K562 (cell line): ENCODE results near the gene FEV. TPM values are rescaled to one million over a fixed set of nuclear protein-coding genes. Genes with fewer than 3 reads are reported as not detected.
A peak's percentile ranks its signal among the peaks of the same experiment; 100 is the strongest.

Source experiments
- AFF1 ChIP-seq, 2 experiments: fragments of 450-650 bp; IDR thresholded peaks; 2 replicates each; pipeline ENCODE4 v1.6.1; 2018; ENCODE audit warnings: mild to moderate bottlenecking in 2 of 2, low read depth in 1 of 2; ENCODE audit not compliant: partially characterized antibody in 2 of 2
- BRD4 ChIP-seq: fragments of 200-600 bp; sonication (generic); IDR thresholded peaks from 2 replicates; pipeline ENCODE4 v1.6.1; 2017; ENCODE audit warnings: inconsistent platforms
- EHMT2 ChIP-seq: fragments of 450-650 bp; IDR thresholded peaks from 2 replicates; pipeline ENCODE4 v1.6.1; 2018; ENCODE audit warnings: antibody characterized with exemption
- MBD2 ChIP-seq: sonication (generic); IDR thresholded peaks from 2 replicates; pipeline ENCODE4 v1.6.1; 2016; ENCODE audit warnings: low read depth, borderline replicate concordance
- NRF1 ChIP-seq, 2 experiments: fragments of 450-650 bp; IDR thresholded peaks in 1 of 2; conservative IDR thresholded peaks in 1 of 2; 2 replicates each; pipeline ENCODE4 v1.6.1; 2014; ENCODE audit warnings: mild to moderate bottlenecking in 2 of 2
- PBX2 ChIP-seq, 2 experiments: IDR thresholded peaks in 1 of 2; conservative IDR thresholded peaks in 1 of 2; 2 replicates each; pipeline ENCODE4 v1.6.1; 2016; ENCODE audit warnings: low read depth in 2 of 2, mild to moderate bottlenecking in 1 of 2, missing compliant biosample characterization in 1 of 2, missing genetic modification characterization in 1 of 2, moderate library complexity in 1 of 2
- PKNOX1 ChIP-seq: fragments of 450-650 bp; IDR thresholded peaks from 2 replicates; pipeline ENCODE4 v1.6.1; 2016
- RBM25 ChIP-seq: fragments of 200-400 bp; formaldehyde crosslinking; IDR thresholded peaks from 2 replicates; pipeline ENCODE4 v1.6.1; 2018; ENCODE audit warnings: low read length, low read depth, moderate library complexity; ENCODE audit not compliant: severe bottlenecking
- REST ChIP-seq, 2 experiments: fragments of 450-650 bp; formaldehyde crosslinking in 1 of 2; IDR thresholded peaks; 2 replicates each; pipeline versions ENCODE4 v1.4.0 to v1.6.1; 2014 to 2020; ENCODE audit warnings: mild to moderate bottlenecking in 2 of 2, borderline replicate concordance in 1 of 2, low read depth in 1 of 2
- polyA plus RNA-seq, 8 experiments: library from polyadenylated mRNA; depleted of rRNA in 4 of 8; stranded (reverse) in 5 of 8; unstranded in 3 of 8; fragments of >200 nt; fragmentation: Nextera tagmentation in 2 of 8; fragmentation: Illumina TruSeq in 1 of 8; extraction: Ambion mirVana in 2 of 8; extraction: Trizol in 1 of 8; gene quantifications; 2 replicates each; pipeline versions ENCODE4 v1.2.1 to v1.2.3, GENCODE V29; 2011 to 2014; ENCODE audit warnings: inconsistent platforms in 1 of 8, missing spikeins in 1 of 8
- total RNA-seq, 7 experiments: library from RNA; depleted of rRNA in 6 of 7; stranded (reverse); fragments of >200 nt in 6 of 7; fragmentation: Illumina TruSeq in 2 of 7; extraction: Trizol in 2 of 7; gene quantifications; 2 replicates each; pipeline versions ENCODE4 v1.2.1 to v1.2.3, GENCODE V29; 2011 to 2021; ENCODE audit warnings: low replicate concordance in 1 of 7

FEV gene
- total and polyA plus RNA-seq, 9 of the 15 experiments (the other 6 are each of a cell fraction or from before 2014, with no cell fraction given), result 0.08 to 1.6 (median 0.62) TPM; not detected in 1

GRCh38 chr2:218959141-218959731, 25.7 kb downstream of the FEV start, which contains the start of gene CDK5R2 (continued):
- TF ChIP-seq AFF1 (IDR thresholded peaks at IDR 0.05; ENCODE audit: low read depth in 1 of 2, partially characterized antibody in 2 of 2), result no peak
- TF ChIP-seq NRF1 (conservative IDR thresholded peaks at IDR 0.05 in 1 of 2, IDR thresholded peaks at IDR 0.05 in 1 of 2), result peak; percentile 74
- no peak for TF ChIP-seq EHMT2
- TF ChIP-seq PBX2 (CRISPR knock-in tag; IDR thresholded peaks at IDR 0.05; ENCODE audit: low read depth), result peak; percentile 84
- TF ChIP-seq PBX2 (tag; conservative IDR thresholded peaks at IDR 0.05; ENCODE audit: low read depth), result peak; percentile 94
- no peak for TF ChIP-seq BRD4
- TF ChIP-seq PKNOX1, result peak; percentile 98
- peak; percentile 48; the same call in 1 of the 2 replicates for TF ChIP-seq MBD2
- 0 out of 2 replicates have a peak, but pooled peaks have one; percentile 23 for TF ChIP-seq REST (IDR thresholded peaks at IDR 0.05; ENCODE audit: borderline replicate concordance)
- TF ChIP-seq REST (CRISPR knock-in tag; IDR thresholded peaks at IDR 0.05; ENCODE audit: low read depth), result no peak
- peak; percentile 53 for TF ChIP-seq RBM25
